Thyroid gland (tissue), 4 donors: ENCODE measurements around the gene MN1.

Experiments used
- POLR2A ChIP-seq, 2 donors: fragments of 450-650 bp; IDR thresholded peaks; one replicate each; pipeline ENCODE4 v1.6.1; 2017; ENCODE audit warnings: antibody characterized with exemption in 2 of 2, mild to moderate bottlenecking in 2 of 2, moderate library complexity in 1 of 2
- TF ChIP-seq, protein P1 (sequence below), 6 experiments: fragments of 200-600 bp in 3 of 6; fragments of 450-650 bp in 3 of 6; sonication (generic) in 3 of 6; IDR thresholded peaks; one replicate each; pipeline ENCODE4 v1.5.1; 2016 to 2019; ENCODE audit warnings: antibody characterized with exemption in 6 of 6, mild to moderate bottlenecking in 2 of 6, inconsistent platforms in 1 of 6, moderate library complexity in 1 of 6

DNA sequence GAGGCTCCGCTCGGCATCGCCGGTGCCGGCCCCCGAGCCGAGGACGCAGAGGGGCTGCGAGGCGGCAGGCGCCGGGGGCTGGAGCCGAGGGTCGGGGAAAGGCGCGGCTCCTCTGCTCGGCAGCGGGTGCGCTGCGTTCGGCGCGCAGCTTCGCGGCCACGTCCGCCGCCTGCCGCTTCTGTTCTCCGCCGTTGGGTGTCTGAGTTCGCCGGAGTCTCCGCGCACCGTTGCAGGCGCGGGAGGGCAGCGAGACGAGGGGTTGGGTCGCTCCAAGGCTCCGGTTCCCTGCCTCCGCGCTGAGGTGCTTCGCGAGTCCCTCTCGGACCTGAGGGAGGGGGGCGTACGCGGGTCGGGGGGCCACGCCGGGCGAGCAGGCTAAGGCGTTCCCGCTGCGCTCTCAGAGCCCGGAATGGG lies 347 bp downstream of the MN1 start:
- TF ChIP-seq, protein P1, sequence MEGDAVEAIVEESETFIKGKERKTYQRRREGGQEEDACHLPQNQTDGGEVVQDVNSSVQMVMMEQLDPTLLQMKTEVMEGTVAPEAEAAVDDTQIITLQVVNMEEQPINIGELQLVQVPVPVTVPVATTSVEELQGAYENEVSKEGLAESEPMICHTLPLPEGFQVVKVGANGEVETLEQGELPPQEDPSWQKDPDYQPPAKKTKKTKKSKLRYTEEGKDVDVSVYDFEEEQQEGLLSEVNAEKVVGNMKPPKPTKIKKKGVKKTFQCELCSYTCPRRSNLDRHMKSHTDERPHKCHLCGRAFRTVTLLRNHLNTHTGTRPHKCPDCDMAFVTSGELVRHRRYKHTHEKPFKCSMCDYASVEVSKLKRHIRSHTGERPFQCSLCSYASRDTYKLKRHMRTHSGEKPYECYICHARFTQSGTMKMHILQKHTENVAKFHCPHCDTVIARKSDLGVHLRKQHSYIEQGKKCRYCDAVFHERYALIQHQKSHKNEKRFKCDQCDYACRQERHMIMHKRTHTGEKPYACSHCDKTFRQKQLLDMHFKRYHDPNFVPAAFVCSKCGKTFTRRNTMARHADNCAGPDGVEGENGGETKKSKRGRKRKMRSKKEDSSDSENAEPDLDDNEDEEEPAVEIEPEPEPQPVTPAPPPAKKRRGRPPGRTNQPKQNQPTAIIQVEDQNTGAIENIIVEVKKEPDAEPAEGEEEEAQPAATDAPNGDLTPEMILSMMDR (IDR thresholded peaks at IDR 0.05), result no peak
- no peak for TF ChIP-seq POLR2A (IDR thresholded peaks at IDR 0.05)
